Measurements from ENCODE around the gene OR2L3.

DNA sequence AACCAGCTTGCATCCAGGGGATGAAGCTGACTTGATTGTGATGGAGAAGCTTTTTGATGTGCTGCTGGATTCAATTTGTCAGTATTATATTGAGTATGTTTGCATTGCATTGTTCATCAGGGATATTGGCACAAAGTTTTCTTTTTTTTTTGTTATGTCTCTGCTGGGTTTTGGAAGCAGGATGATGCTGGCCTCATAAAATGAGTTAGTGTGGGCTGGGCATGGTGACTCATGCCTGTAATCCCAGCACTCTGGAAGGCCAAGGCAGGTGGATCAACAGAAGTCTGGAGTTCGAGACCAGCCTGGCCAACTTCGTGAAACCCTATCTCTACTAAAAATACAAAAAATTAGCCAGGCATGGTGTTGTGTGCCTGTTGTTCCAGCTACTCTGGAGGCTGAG, 8.6 kb downstream of the OR2L3 start:
- no peak for TF ChIP-seq POLR2A (IDR thresholded peaks at IDR 0.05)
- TF ChIP-seq, protein P1, sequence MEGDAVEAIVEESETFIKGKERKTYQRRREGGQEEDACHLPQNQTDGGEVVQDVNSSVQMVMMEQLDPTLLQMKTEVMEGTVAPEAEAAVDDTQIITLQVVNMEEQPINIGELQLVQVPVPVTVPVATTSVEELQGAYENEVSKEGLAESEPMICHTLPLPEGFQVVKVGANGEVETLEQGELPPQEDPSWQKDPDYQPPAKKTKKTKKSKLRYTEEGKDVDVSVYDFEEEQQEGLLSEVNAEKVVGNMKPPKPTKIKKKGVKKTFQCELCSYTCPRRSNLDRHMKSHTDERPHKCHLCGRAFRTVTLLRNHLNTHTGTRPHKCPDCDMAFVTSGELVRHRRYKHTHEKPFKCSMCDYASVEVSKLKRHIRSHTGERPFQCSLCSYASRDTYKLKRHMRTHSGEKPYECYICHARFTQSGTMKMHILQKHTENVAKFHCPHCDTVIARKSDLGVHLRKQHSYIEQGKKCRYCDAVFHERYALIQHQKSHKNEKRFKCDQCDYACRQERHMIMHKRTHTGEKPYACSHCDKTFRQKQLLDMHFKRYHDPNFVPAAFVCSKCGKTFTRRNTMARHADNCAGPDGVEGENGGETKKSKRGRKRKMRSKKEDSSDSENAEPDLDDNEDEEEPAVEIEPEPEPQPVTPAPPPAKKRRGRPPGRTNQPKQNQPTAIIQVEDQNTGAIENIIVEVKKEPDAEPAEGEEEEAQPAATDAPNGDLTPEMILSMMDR (IDR thresholded peaks at IDR 0.05): no peak

All from adrenal gland (tissue), 5 donors.